SU-DHL-6 (cell line): Measurements from ENCODE around the gene NOXA1.

Source experiments
- EZH2phosphoT487 ChIP-seq: fragments of 200-600 bp; sonication (generic), shearing (Covaris generic); conservative IDR thresholded peaks from 2 replicates; pipeline ENCODE4 v1.6.1; 2018; ENCODE audit warnings: mild to moderate bottlenecking, antibody characterized with exemption, low read length, moderate library complexity, mixed read lengths
- TF ChIP-seq, protein P1 (sequence below): fragments of 200-600 bp; sonication (generic); IDR thresholded peaks from one replicate; pipeline ENCODE4 v1.5.1; 2017; ENCODE audit warnings: antibody characterized with exemption, mild to moderate bottlenecking, low read length, moderate library complexity; ENCODE audit not compliant: insufficient read depth, poor library complexity, severe bottlenecking

DNA sequence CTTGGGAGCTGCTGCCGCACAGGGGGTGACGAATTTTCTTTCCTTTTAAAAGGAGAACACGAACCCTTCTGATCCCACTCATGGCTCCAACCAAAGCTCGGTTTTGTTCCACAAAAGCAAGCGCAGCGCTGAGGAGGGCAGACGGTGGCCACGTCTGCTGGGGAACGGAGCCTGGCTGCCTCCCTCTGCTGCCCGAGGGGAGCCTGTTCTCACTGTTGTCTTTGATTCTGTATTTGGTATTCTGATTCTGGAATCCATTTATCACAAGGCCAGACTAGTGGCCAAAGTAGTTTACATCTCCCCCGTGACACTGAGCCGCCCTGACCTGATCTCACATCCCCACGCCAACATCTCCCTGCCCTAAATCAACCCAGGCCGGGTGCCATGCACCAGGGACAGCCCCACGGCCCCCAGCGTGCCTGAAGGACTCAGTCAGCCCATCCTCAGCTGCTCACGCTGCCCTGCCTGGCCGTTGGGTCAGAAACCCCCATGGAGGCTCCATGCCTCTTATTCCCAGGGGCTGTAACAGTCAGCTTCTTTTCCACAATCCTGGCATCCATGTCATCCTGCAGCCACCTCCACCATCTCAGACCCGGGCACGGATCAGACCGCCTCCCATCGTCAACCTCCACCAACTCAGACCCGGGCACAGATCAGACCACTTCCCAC lies 42.7 kb downstream of the NOXA1 start:
- TF ChIP-seq, protein P1, sequence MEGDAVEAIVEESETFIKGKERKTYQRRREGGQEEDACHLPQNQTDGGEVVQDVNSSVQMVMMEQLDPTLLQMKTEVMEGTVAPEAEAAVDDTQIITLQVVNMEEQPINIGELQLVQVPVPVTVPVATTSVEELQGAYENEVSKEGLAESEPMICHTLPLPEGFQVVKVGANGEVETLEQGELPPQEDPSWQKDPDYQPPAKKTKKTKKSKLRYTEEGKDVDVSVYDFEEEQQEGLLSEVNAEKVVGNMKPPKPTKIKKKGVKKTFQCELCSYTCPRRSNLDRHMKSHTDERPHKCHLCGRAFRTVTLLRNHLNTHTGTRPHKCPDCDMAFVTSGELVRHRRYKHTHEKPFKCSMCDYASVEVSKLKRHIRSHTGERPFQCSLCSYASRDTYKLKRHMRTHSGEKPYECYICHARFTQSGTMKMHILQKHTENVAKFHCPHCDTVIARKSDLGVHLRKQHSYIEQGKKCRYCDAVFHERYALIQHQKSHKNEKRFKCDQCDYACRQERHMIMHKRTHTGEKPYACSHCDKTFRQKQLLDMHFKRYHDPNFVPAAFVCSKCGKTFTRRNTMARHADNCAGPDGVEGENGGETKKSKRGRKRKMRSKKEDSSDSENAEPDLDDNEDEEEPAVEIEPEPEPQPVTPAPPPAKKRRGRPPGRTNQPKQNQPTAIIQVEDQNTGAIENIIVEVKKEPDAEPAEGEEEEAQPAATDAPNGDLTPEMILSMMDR = no peak
- no peak for TF ChIP-seq EZH2phosphoT487
